Measurements from ENCODE around the gene GNLY.

Gene GNLY

GRCh38 chr2:85744055-85744454, 49.9 kb downstream of the GNLY start:
- no peak for DNase-seq (ENCODE audit: low read depth in 2 of 2)

- DNase-seq (ENCODE audit: low read depth in 2 of 2): peak; percentile 97 to 98
These were observed 50.8 kb downstream of the GNLY start for GRCh38 chr2:85744741-85745601.

GRCh38 chr2:85745619-85746018, 51.5 kb downstream of the GNLY start:
- no peak for DNase-seq (ENCODE audit: low read depth in 2 of 2)

GRCh38 chr2:85746321-85747004, 52.3 kb downstream of the GNLY start:
- no peak for DNase-seq (ENCODE audit: low read depth in 2 of 2)

GRCh38 chr2:85747441-85747840, 53.3 kb downstream of the GNLY start:
- DNase-seq (ENCODE audit: low read depth in 2 of 2): no peak

GRCh38 chr2:85748039-85748734, 54.0 kb downstream of the GNLY start:
- DNase-seq (ENCODE audit: low read depth in 2 of 2): no peak

All from fibroblast of skin of left biceps (primary cell).